Mesothelial cell of epicardium (in vitro differentiated cells): ENCODE data around the gene PSMD13. TPM values are rescaled to one million over a fixed set of nuclear protein-coding genes. Genes with fewer than 3 reads are reported as not detected.

Experiments used
- DNase-seq, 2 experiments: peaks; one replicate each; pipeline ENCODE4 v3.0.0; 2021; ENCODE audit warnings: low spot score in 2 of 2; ENCODE audit not compliant: unreplicated experiment in 2 of 2
- H3K27ac Mint-ChIP-seq: 2 replicates; pipeline ENCODE4 v1.8.0; 2021; ENCODE audit warnings: mixed read lengths
- H3K27me3 Mint-ChIP-seq: 2 replicates; pipeline ENCODE4 v1.8.0; 2021; ENCODE audit warnings: low read depth, mixed read lengths
- H3K36me3 Mint-ChIP-seq: 2 replicates; pipeline ENCODE4 v1.8.0; 2021; ENCODE audit warnings: mixed read lengths
- H3K4me1 Mint-ChIP-seq: 2 replicates; pipeline ENCODE4 v1.8.0; 2021; ENCODE audit warnings: mixed read lengths
- H3K4me3 Mint-ChIP-seq: 2 replicates; pipeline ENCODE4 v1.8.0; 2021; ENCODE audit warnings: mild to moderate bottlenecking, moderate library complexity, mixed read lengths
- H3K9me3 Mint-ChIP-seq: 2 replicates; pipeline ENCODE4 v1.8.0; 2021; ENCODE audit warnings: mixed read lengths
- CTCF ChIP-seq: fragments of 200-600 bp; sonication (generic); IDR thresholded peaks from one replicate; pipeline ENCODE4 v1.5.0; 2021; ENCODE audit warnings: antibody characterized with exemption; ENCODE audit not compliant: unreplicated experiment
- total RNA-seq: library from RNA; stranded (reverse); gene quantifications from 3 replicates; pipeline ENCODE4 v1.2.1, GENCODE V29; 2021

PSMD13 gene
- total RNA-seq, 1 donor from 2014 or later, result 96.2 TPM

- Mint-ChIP-seq H3K36me3 (no peaks in the 10 kb centered on the region), H3K27me3 (peaks cover 2% of the 10 kb centered on the region)
These were observed 44.1 kb downstream of the PSMD13 start for GRCh38 chr11:280706-281485.

GRCh38 chr11:281486-282161 lies 44.8 kb downstream of the PSMD13 start:
- Mint-ChIP-seq H3K27me3 (peaks cover 2% of the 10 kb centered on the region), H3K4me3 (no peak overlapping the region), H3K9me3 (peaks cover 3% of the 10 kb centered on the region), H3K27ac (no peak overlapping the region), H3K4me1 (peaks cover 11% of the 10 kb centered on the region), H3K36me3 (no peaks in the 10 kb centered on the region)
- no peak for TF ChIP-seq CTCF
- DNase-seq, result no peak

More at GRCh38 chr11:280706-281485, 44.1 kb downstream of the PSMD13 start:
- TF ChIP-seq CTCF, result no peak
- peaks cover 10% of the 10 kb centered on the region for H3K9me3 Mint-ChIP-seq
- DNase-seq, result no peak
- H3K4me1 Mint-ChIP-seq, result peaks cover 11% of the 10 kb centered on the region
- no peak overlapping the region for H3K27ac Mint-ChIP-seq
- no peak overlapping the region for H3K4me3 Mint-ChIP-seq

DNA sequence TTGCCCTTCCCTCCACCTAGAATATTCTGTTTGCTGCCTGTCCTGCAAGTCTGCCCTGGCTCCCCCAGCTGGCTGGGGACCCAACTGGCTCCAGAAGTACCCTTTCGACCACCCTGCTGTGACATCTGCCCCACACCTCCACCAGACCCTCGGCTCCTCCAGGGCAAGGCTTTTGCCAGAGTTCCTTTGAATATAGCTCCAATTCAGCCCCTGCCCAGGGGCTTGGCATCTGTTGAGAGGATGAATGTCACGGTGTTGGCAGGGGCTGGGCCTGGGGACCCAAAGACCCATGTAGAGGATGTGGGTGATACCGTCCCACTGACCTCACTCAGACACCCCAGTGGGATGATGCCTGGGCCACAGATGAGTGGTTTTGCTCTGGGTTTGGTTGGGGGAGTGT lies 45.4 kb downstream of the PSMD13 start:
- H3K36me3 Mint-ChIP-seq, result no peaks in the 10 kb centered on the region
- no peak for DNase-seq
- no peak overlapping the region for H3K4me3 Mint-ChIP-seq
- no peak for TF ChIP-seq CTCF
- no peak overlapping the region for H3K27ac Mint-ChIP-seq
- peaks cover 5% of the 10 kb centered on the region for H3K27me3 Mint-ChIP-seq
- H3K9me3 Mint-ChIP-seq, result no peaks in the 10 kb centered on the region
- H3K4me1 Mint-ChIP-seq, result peaks cover 14% of the 10 kb centered on the region

DNA sequence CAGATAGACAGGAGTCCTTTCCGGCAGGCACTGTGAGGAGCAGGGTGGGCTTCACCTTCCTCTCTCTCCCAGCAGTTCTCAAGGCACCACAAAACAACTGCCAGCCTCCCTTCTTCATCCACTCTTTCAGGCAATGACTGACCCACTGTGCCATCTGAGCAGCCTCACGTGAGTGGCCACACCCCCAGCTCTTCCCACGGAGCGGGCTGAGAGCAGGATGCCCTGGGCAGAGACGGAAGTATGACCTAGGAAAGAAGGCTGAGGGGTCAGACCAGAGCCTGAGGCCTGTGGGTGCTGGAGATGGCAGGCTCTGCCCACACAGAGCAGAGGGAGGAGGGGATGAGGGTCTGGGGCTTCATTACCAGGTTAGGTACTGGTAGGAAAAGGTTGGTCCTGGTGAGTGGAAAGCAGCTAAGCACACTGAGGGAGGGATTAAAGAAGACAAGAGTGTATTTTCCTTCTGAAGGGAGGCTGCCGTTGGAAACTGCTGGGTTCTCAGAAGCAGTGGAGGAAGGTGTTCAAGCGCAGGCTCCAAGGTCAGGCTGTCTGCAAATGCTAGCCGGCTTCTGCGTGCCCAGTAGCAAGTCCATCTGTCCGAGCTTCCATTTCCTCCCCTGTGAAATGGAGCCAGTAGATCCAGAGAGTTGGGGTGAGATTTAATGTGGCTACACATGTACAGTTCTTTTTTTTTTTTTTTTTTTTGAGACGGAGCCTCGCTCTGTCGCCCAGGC lies 46.0 kb downstream of the PSMD13 start:
- TF ChIP-seq CTCF, result no peak

GRCh38 chr11:283405-284104 lies 46.8 kb downstream of the PSMD13 start:
- H3K27ac Mint-ChIP-seq, result no peak overlapping the region
- H3K9me3 Mint-ChIP-seq, result no peaks in the 10 kb centered on the region
- no peak overlapping the region for H3K4me3 Mint-ChIP-seq
- peaks cover 12% of the 10 kb centered on the region for H3K27me3 Mint-ChIP-seq
- H3K4me1 Mint-ChIP-seq, result peaks cover 17% of the 10 kb centered on the region
- no peak for TF ChIP-seq CTCF
- H3K36me3 Mint-ChIP-seq, result no peaks in the 10 kb centered on the region
- DNase-seq, result no peak

More for the DNA sequence above, 46.0 kb downstream of the PSMD13 start:
- Mint-ChIP-seq H3K9me3 (no peaks in the 10 kb centered on the region), H3K4me3 (no peak overlapping the region), H3K36me3 (no peaks in the 10 kb centered on the region), H3K27me3 (peaks cover 7% of the 10 kb centered on the region), H3K4me1 (peaks cover 16% of the 10 kb centered on the region), H3K27ac (no peak overlapping the region)
- DNase-seq, result no peak
